SKM-1 treated with dmso at 0.1 percent for 144 hours (cell line): ENCODE data around the gene CYBA.

Experiments
- DNase-seq: peaks from one replicate; lab custom pipeline; 2025; ENCODE audit not compliant: unreplicated experiment; lab: John Stamatoyannopoulos, UW

CYBA gene

DNA sequence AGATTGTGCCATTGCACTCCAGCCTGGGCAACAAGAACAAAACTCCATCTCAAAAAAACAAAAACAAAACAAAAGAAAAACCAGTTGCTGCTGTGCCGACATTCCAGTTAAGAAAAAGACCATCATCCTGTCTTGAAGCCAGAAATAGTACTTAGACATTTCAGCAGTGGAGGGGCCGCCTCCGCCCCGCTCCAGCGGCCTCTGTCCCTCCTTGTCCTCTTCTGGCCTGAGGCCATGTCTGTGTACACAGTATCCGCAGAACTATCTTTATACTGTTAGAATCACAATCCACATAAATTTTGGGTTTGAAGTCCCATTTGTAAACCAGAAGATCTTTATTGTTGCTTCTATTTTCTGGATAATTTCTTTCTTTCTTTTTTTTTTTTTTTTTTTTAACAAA is 55.8 kb downstream of the CYBA start:
- DNase-seq: no peak

GRCh38 chr16:88593910-88594309 is 56.9 kb downstream of the CYBA start:
- no peak for DNase-seq

- no peak for DNase-seq
These were observed 57.4 kb downstream of the CYBA start for GRCh38 chr16:88593489-88593888.
